IPS-11a (cell line): ENCODE data around the gene GLI3.

ENCODE experiments used
- H3K4me3 ChIP-seq: one replicate; pipeline ENCODE4 v1.5.1; 2013; ENCODE audit warnings: low read depth, low read length, control low read depth

GLI3 gene

GRCh38 chr7:42236266-42236975 lies 588 bp downstream of the GLI3 start:
- peak overlapping the region; percentile 75 for H3K4me3 ChIP-seq

- H3K4me3 ChIP-seq: peak overlapping the region; percentile 75
Measured at GRCh38 chr7:42235741-42236161, 1.3 kb downstream of the GLI3 start.

- H3K4me3 ChIP-seq: no peak overlapping the region
Measured at GRCh38 chr7:42234736-42235135, 2.3 kb downstream of the GLI3 start.

GRCh38 chr7:42233695-42234331 lies 3.2 kb downstream of the GLI3 start:
- H3K4me3 ChIP-seq: no peak overlapping the region

GRCh38 chr7:42233171-42233570 lies 3.8 kb downstream of the GLI3 start:
- no peak overlapping the region for H3K4me3 ChIP-seq

- no peak overlapping the region for H3K4me3 ChIP-seq
Measured at GRCh38 chr7:42232275-42232674, 4.7 kb downstream of the GLI3 start.

GRCh38 chr7:42231043-42231787 lies 5.8 kb downstream of the GLI3 start:
- no peak overlapping the region for H3K4me3 ChIP-seq

- peak overlapping the region; percentile 38 for H3K4me3 ChIP-seq
Measured at GRCh38 chr7:42227936-42228591, 8.9 kb downstream of the GLI3 start.

GRCh38 chr7:42227541-42227935 lies 9.5 kb downstream of the GLI3 start:
- H3K4me3 ChIP-seq: peak overlapping the region; percentile 38

- H3K4me3 ChIP-seq: no peak overlapping the region
Measured at GRCh38 chr7:42227021-42227420, 10.0 kb downstream of the GLI3 start.

GRCh38 chr7:42226354-42226941 lies 10.6 kb downstream of the GLI3 start:
- no peak overlapping the region for H3K4me3 ChIP-seq

GRCh38 chr7:42224391-42225003 lies 12.5 kb downstream of the GLI3 start:
- no peak overlapping the region for H3K4me3 ChIP-seq

- no peak overlapping the region for H3K4me3 ChIP-seq
Measured at GRCh38 chr7:42222891-42223290, 14.1 kb downstream of the GLI3 start.

GRCh38 chr7:42222125-42222524 lies 14.9 kb downstream of the GLI3 start:
- no peak overlapping the region for H3K4me3 ChIP-seq

- H3K4me3 ChIP-seq: no peak overlapping the region
Measured at GRCh38 chr7:42221304-42221703, 15.7 kb downstream of the GLI3 start.

GRCh38 chr7:42219447-42219846 lies 17.6 kb downstream of the GLI3 start:
- no peak overlapping the region for H3K4me3 ChIP-seq

- no peak overlapping the region for H3K4me3 ChIP-seq
Measured at GRCh38 chr7:42218248-42218647, 18.8 kb downstream of the GLI3 start.

- no peak overlapping the region for H3K4me3 ChIP-seq
Measured at GRCh38 chr7:42217548-42217947, 19.5 kb downstream of the GLI3 start.

- no peak overlapping the region for H3K4me3 ChIP-seq
Measured at GRCh38 chr7:42217053-42217452, 20.0 kb downstream of the GLI3 start.

- no peak overlapping the region for H3K4me3 ChIP-seq
Measured at GRCh38 chr7:42214060-42214679, 22.8 kb downstream of the GLI3 start.
